GM23338 (cell line): ENCODE measurements around the gene C4orf36. TPM values are rescaled to one million over a fixed set of nuclear protein-coding genes. Genes with fewer than 3 reads are reported as not detected.

Experiments used
- ATAC-seq: fragments of 200-7000 bp; cut with Tn5 transposase; 3 replicates; pipeline ENCODE4 v1.9.1; 2020
- DNase-seq: peaks from one replicate; pipeline ENCODE4 v3.0.0-alpha.2; 2015; ENCODE audit warnings: low spot score
- H2AFZ ChIP-seq: fragments of 200-600 bp; sonication (generic); 2 replicates; pipeline ENCODE4 v1.8.0; 2016; ENCODE audit warnings: antibody characterized with exemption, mild to moderate bottlenecking, moderate library complexity
- H3F3A ChIP-seq: fragments of 200-600 bp; sonication (generic); replicated peaks from 2 replicates; pipeline ENCODE4 v1.8.0; 2017; ENCODE audit warnings: antibody characterized with exemption, mixed run types, low read depth
- H3K27ac ChIP-seq: fragments of 200-600 bp; sonication (generic); 2 replicates; pipeline ENCODE4 v1.6.1; 2016; ENCODE audit warnings: low read depth
- H3K27me3 ChIP-seq: fragments of 200-600 bp; sonication (generic); 2 replicates; pipeline ENCODE4 v1.8.0; 2016; ENCODE audit warnings: mild to moderate bottlenecking, mixed run types, moderate library complexity; ENCODE audit not compliant: insufficient read depth
- H3K36me3 ChIP-seq: fragments of 200-600 bp; sonication (generic); 2 replicates; pipeline ENCODE4 v1.8.0; 2016; ENCODE audit warnings: mild to moderate bottlenecking; ENCODE audit not compliant: insufficient read depth
- H3K4me1 ChIP-seq: fragments of 200-600 bp; sonication (generic); 2 replicates; pipeline ENCODE4 v1.8.0; 2016; ENCODE audit warnings: mild to moderate bottlenecking, moderate library complexity; ENCODE audit not compliant: insufficient read depth
- H3K4me2 ChIP-seq: fragments of 200-600 bp; sonication (generic); 2 replicates; pipeline ENCODE4 v1.7.1; 2017; ENCODE audit warnings: mixed run types
- H3K4me3 ChIP-seq: fragments of 200-600 bp; sonication (generic); 2 replicates; pipeline ENCODE4 v1.6.1; 2016; ENCODE audit warnings: mixed run types
- H3K79me2 ChIP-seq: fragments of 200-600 bp; sonication (generic); replicated peaks from 2 replicates; pipeline ENCODE4 v1.8.0; 2017; ENCODE audit warnings: mild to moderate bottlenecking; ENCODE audit not compliant: insufficient read depth
- H3K9me2 ChIP-seq: fragments of 200-600 bp; sonication (generic); 2 replicates; pipeline ENCODE4 v1.8.0; 2017; ENCODE audit not compliant: insufficient read depth
- H4K20me1 ChIP-seq: fragments of 200-600 bp; sonication (generic); replicated peaks from 2 replicates; pipeline ENCODE4 v1.8.0; 2017; ENCODE audit warnings: mild to moderate bottlenecking; ENCODE audit not compliant: insufficient read depth
- H3K27ac Mint-ChIP-seq: 2 replicates; pipeline ENCODE4 v1.8.0; 2020; ENCODE audit warnings: inconsistent platforms, mild to moderate bottlenecking, moderate library complexity, mixed read lengths
- H3K27me3 Mint-ChIP-seq: 3 replicates; pipeline ENCODE4 v1.8.0; 2022; ENCODE audit warnings: low read depth, mild to moderate bottlenecking, moderate library complexity, mixed read lengths, inconsistent platforms; ENCODE audit not compliant: insufficient read depth, poor library complexity
- H3K36me3 Mint-ChIP-seq: 3 replicates; pipeline ENCODE4 v1.8.0; 2021; ENCODE audit warnings: low read depth, mild to moderate bottlenecking, inconsistent platforms, moderate library complexity, mixed read lengths
- H3K4me1 Mint-ChIP-seq: 3 replicates; pipeline ENCODE4 v1.8.0; 2020; ENCODE audit warnings: mild to moderate bottlenecking, inconsistent platforms, mixed read lengths
- H3K4me3 Mint-ChIP-seq: 3 replicates; pipeline ENCODE4 v1.8.0; 2021; ENCODE audit warnings: moderate library complexity, mild to moderate bottlenecking, inconsistent platforms, mixed read lengths
- H3K9me3 Mint-ChIP-seq: 3 replicates; pipeline ENCODE4 v1.8.0; 2020; ENCODE audit warnings: moderate library complexity, mild to moderate bottlenecking, inconsistent platforms, mixed read lengths
- CREB1 ChIP-seq: fragments of 250-450 bp; sonication (Bioruptor Pico); IDR thresholded peaks from 2 replicates; pipeline ENCODE4 v1.5.0; 2020; ENCODE audit warnings: low read depth, mild to moderate bottlenecking, moderate library complexity
- CTCF ChIP-seq, 2 experiments: fragments of 200-600 bp in 1 of 2; sonication (generic) in 1 of 2; conservative IDR thresholded peaks; 2 replicates each; pipeline versions ENCODE4 v1.5.1 to v1.6.1; 2016 to 2017; ENCODE audit warnings: antibody characterized with exemption in 2 of 2, low read depth in 2 of 2, mild to moderate bottlenecking in 2 of 2, moderate library complexity in 1 of 2
- ETS1 ChIP-seq: IDR thresholded peaks from 2 replicates; pipeline ENCODE4 v1.6.1; 2016; ENCODE audit warnings: antibody characterized with exemption
- EZH2 ChIP-seq: fragments of 200-600 bp; sonication (generic); IDR thresholded peaks from one replicate; pipeline ENCODE4 v1.8.0; 2017; ENCODE audit warnings: antibody characterized with exemption, mild to moderate bottlenecking, low read depth; ENCODE audit not compliant: unreplicated experiment
- JUNB ChIP-seq: IDR thresholded peaks from one replicate; pipeline ENCODE4 v1.6.1; 2016; ENCODE audit warnings: antibody characterized with exemption; ENCODE audit not compliant: unreplicated experiment
- NANOG ChIP-seq: IDR thresholded peaks from 2 replicates; pipeline ENCODE4 v1.6.1; 2016; ENCODE audit warnings: antibody characterized with exemption, borderline replicate concordance
- REST ChIP-seq: IDR thresholded peaks from one replicate; pipeline ENCODE4 v1.6.1; 2018; ENCODE audit warnings: antibody characterized with exemption; ENCODE audit not compliant: unreplicated experiment
- STAT1 ChIP-seq: IDR thresholded peaks from one replicate; pipeline ENCODE4 v1.6.1; 2016; ENCODE audit warnings: antibody characterized with exemption; ENCODE audit not compliant: unreplicated experiment
- ZNF331 ChIP-seq: fragments of 250-450 bp; sonication (Bioruptor Pico); IDR thresholded peaks from 2 replicates; pipeline ENCODE4 v1.5.0; 2020; ENCODE audit warnings: low read depth, mild to moderate bottlenecking, moderate library complexity
- ZNF462 ChIP-seq: fragments of 250-450 bp; sonication (Bioruptor Pico); IDR thresholded peaks from 2 replicates; pipeline ENCODE4 v1.5.0; 2020; ENCODE audit warnings: mild to moderate bottlenecking, moderate library complexity
- polyA plus RNA-seq: library from polyadenylated mRNA; unstranded; fragments of >200 nt; fragmentation: Nextera tagmentation; extraction: Ambion mirVana; gene quantifications from 2 replicates; pipeline ENCODE4 v1.2.1, GENCODE V29; 2016
- total RNA-seq: library from RNA; depleted of rRNA; stranded (reverse); fragments of >200 nt; shearing (Covaris generic); gene quantifications from 2 replicates; pipeline ENCODE4 v1.2.3, GENCODE V29; 2014

C4orf36 gene
- total and polyA plus RNA-seq, 2 experiments from 2014 or later = 1.1 to 1.6 TPM

GRCh38 chr4:86853209-86853608, 39.0 kb downstream of the C4orf36 start:
- TF ChIP-seq ZNF462 (CRISPR knock-in tag) = no peak
- TF ChIP-seq STAT1 = no peak
- TF ChIP-seq ZNF331 (CRISPR knock-in tag) = no peak
- TF ChIP-seq REST = no peak
- no peak for TF ChIP-seq JUNB
- TF ChIP-seq ETS1 = no peak
- no peak for TF ChIP-seq CREB1 (CRISPR knock-in tag)
- no peak for TF ChIP-seq EZH2
- no peak for TF ChIP-seq CTCF (conservative IDR thresholded peaks at IDR 0.05; ENCODE audit: low read depth in 2 of 2)
- TF ChIP-seq NANOG = no peak
- H3K9me3 Mint-ChIP-seq = no peaks in the 10 kb centered on the region

More at GRCh38 chr4:86853209-86853608, 39.0 kb downstream of the C4orf36 start:
- Histone ChIP-seq H2AFZ (no peak overlapping the region), H3K36me3 (no peaks in the 10 kb centered on the region), H3F3A (no peaks in the 10 kb centered on the region), H3K79me2 (no peaks in the 10 kb centered on the region), H3K4me1 (peaks cover 12% of the 10 kb centered on the region), H3K27ac (no peak overlapping the region), H4K20me1 (no peaks in the 10 kb centered on the region), H3K9me2 (no peaks in the 10 kb centered on the region), H3K27me3 (peaks cover 28% of the 10 kb centered on the region), H3K4me3 (no peak overlapping the region), H3K4me2 (no peak overlapping the region)
- Mint-ChIP-seq H3K4me3 (no peak overlapping the region), H3K36me3 (no peaks in the 10 kb centered on the region), H3K27me3 (peaks cover 8% of the 10 kb centered on the region), H3K27ac (no peak overlapping the region), H3K4me1 (peaks cover 14% of the 10 kb centered on the region)
- ATAC-seq = no peak
- DNase-seq = no peak
